HEK293 (cell line): ENCODE data around the gene BTG4.

Experiments used
- CTCF ChIA-PET: fragments of 350-600 bp; formaldehyde crosslinking; extraction: SDS; loops from one replicate; lab custom pipeline; 2021; ENCODE audit warnings: antibody characterized with exemption; lab: Yijun Ruan, JAX
- POLR2A ChIA-PET: fragments of 300-600 bp; formaldehyde crosslinking; extraction: SDS; loops from one replicate; lab custom pipeline; 2020; ENCODE audit warnings: antibody characterized with exemption, inconsistent platforms; lab: Yijun Ruan, JAX
- H3K27ac ChIP-seq: fragments of 200-500 bp; sonication (Bioruptor generic); 2 replicates; pipeline ENCODE4 v1.5.1; 2014; ENCODE audit warnings: low read depth, low read length, control low read depth, inconsistent platforms; ENCODE audit errors: extremely low read depth
- H3K36me3 ChIP-seq, 2 experiments: fragments of 200-500 bp in 1 of 2; sonication (Bioruptor generic) in 1 of 2; 1 replicate in 1 of 2; 2 replicates in 1 of 2; pipeline ENCODE4 v1.5.1; 2014 to 2017; ENCODE audit warnings: inconsistent platforms in 2 of 2, low read length in 2 of 2; ENCODE audit not compliant: control insufficient read depth in 2 of 2, insufficient read depth in 1 of 2
- H3K4me1 ChIP-seq: fragments of 200-500 bp; sonication (Bioruptor generic); 2 replicates; pipeline ENCODE4 v1.5.1; 2014; ENCODE audit warnings: mild to moderate bottlenecking, low read length, inconsistent platforms; ENCODE audit not compliant: control insufficient read depth, insufficient read depth
- H3K4me3 ChIP-seq: 2 replicates; pipeline ENCODE4 v1.5.1; 2011; ENCODE audit warnings: low read depth, mild to moderate bottlenecking, control low read depth, low read length, moderate library complexity
- H3K9me3 ChIP-seq: fragments of 200-500 bp; sonication (Bioruptor generic); 2 replicates; pipeline ENCODE4 v1.5.1; 2014; ENCODE audit warnings: low read depth, low read length, inconsistent platforms; ENCODE audit not compliant: control insufficient read depth, insufficient read depth
- GLIS2 ChIP-seq: fragments of 450-650 bp; formaldehyde crosslinking; IDR thresholded peaks from 2 replicates; pipeline ENCODE4 v1.5.1; 2016; ENCODE audit warnings: missing biosample characterization, missing genetic modification characterization
- HOXA7 ChIP-seq: sonication (generic); formaldehyde crosslinking; IDR thresholded peaks from 2 replicates; pipeline ENCODE4 v1.8.1; 2022; ENCODE audit warnings: missing genetic modification reagents, borderline replicate concordance
- HOXD13 ChIP-seq: sonication (generic); formaldehyde crosslinking; IDR thresholded peaks from 2 replicates; pipeline ENCODE4 v1.8.0; 2022; ENCODE audit warnings: missing genetic modification reagents, borderline replicate concordance
- IKZF3 ChIP-seq: fragments of 450-650 bp; IDR thresholded peaks from 2 replicates; pipeline ENCODE4 v1.5.0; 2018; ENCODE audit warnings: missing biosample characterization, mild to moderate bottlenecking, missing genetic modification characterization, moderate library complexity
- SCRT1 ChIP-seq: fragments of 450-650 bp; formaldehyde crosslinking; IDR thresholded peaks from 2 replicates; pipeline ENCODE4 v1.5.1; 2016; ENCODE audit warnings: missing biosample characterization, missing genetic modification characterization, borderline replicate concordance
- TRIM28 ChIP-seq: IDR thresholded peaks from 2 replicates; pipeline ENCODE4 v1.6.1; 2011; ENCODE audit warnings: low read length, control low read depth, borderline replicate concordance
- WT1 ChIP-seq: fragments of 450-650 bp; formaldehyde crosslinking; IDR thresholded peaks from 2 replicates; pipeline ENCODE4 v1.5.1; 2016; ENCODE audit warnings: missing biosample characterization, missing genetic modification characterization
- YY1 ChIP-seq: fragments of 450-650 bp; formaldehyde crosslinking; IDR thresholded peaks from 2 replicates; pipeline ENCODE4 v1.5.1; 2018; ENCODE audit warnings: missing biosample characterization, missing genetic modification characterization
- YY2 ChIP-seq: fragments of 450-650 bp; formaldehyde crosslinking; IDR thresholded peaks from 2 replicates; pipeline ENCODE4 v1.5.1; 2016; ENCODE audit warnings: missing biosample characterization, missing genetic modification characterization
- ZBTB48 ChIP-seq: fragments of 450-650 bp; formaldehyde crosslinking; IDR thresholded peaks from 2 replicates; pipeline ENCODE4 v1.5.1; 2016; ENCODE audit warnings: missing biosample characterization, missing genetic modification characterization
- ZBTB7A ChIP-seq: fragments of 450-650 bp; formaldehyde crosslinking; IDR thresholded peaks from 2 replicates; pipeline ENCODE4 v1.5.1; 2016; ENCODE audit warnings: low read depth, missing biosample characterization, missing genetic modification characterization
- ZEB2 ChIP-seq: fragments of 450-650 bp; formaldehyde crosslinking; IDR thresholded peaks from 2 replicates; pipeline ENCODE4 v1.5.1; 2016; ENCODE audit warnings: missing biosample characterization, missing genetic modification characterization
- ZNF140 ChIP-seq: fragments of 450-650 bp; formaldehyde crosslinking; IDR thresholded peaks from 2 replicates; pipeline ENCODE4 v1.5.1; 2016; ENCODE audit warnings: missing biosample characterization, missing genetic modification characterization
- ZNF146 ChIP-seq: fragments of 450-650 bp; formaldehyde crosslinking; IDR thresholded peaks from 2 replicates; pipeline ENCODE4 v1.5.1; 2016; ENCODE audit warnings: missing biosample characterization, missing genetic modification characterization
- ZNF211 ChIP-seq: fragments of 450-650 bp; formaldehyde crosslinking; IDR thresholded peaks from 2 replicates; pipeline ENCODE4 v1.5.1; 2016; ENCODE audit warnings: low read depth, missing biosample characterization, missing genetic modification characterization
- ZNF23 ChIP-seq: fragments of 450-650 bp; formaldehyde crosslinking; IDR thresholded peaks from 2 replicates; pipeline ENCODE4 v1.5.1; 2016; ENCODE audit warnings: missing biosample characterization, missing genetic modification characterization, borderline replicate concordance
- ZNF302 ChIP-seq: fragments of 450-650 bp; formaldehyde crosslinking; IDR thresholded peaks from 2 replicates; pipeline ENCODE4 v1.5.1; 2016; ENCODE audit warnings: missing biosample characterization, missing genetic modification characterization, low read depth
- ZNF311 ChIP-seq: fragments of 450-650 bp; formaldehyde crosslinking; IDR thresholded peaks from 2 replicates; pipeline ENCODE4 v1.5.1; 2017; ENCODE audit warnings: missing biosample characterization, missing genetic modification characterization, borderline replicate concordance
- ZNF391 ChIP-seq: fragments of 450-650 bp; formaldehyde crosslinking; IDR thresholded peaks from 2 replicates; pipeline ENCODE4 v1.5.1; 2016; ENCODE audit warnings: low read depth, missing biosample characterization, missing genetic modification characterization, borderline replicate concordance
- ZNF548 ChIP-seq: fragments of 450-650 bp; formaldehyde crosslinking; IDR thresholded peaks from 2 replicates; pipeline ENCODE4 v1.5.1; 2016; ENCODE audit warnings: missing biosample characterization, missing genetic modification characterization
- ZNF596 ChIP-seq: fragments of 450-650 bp; IDR thresholded peaks from 2 replicates; pipeline ENCODE4 v1.5.0; 2018; ENCODE audit warnings: missing biosample characterization, mild to moderate bottlenecking, missing genetic modification characterization, moderate library complexity
- ZNF76 ChIP-seq: fragments of 450-650 bp; formaldehyde crosslinking; IDR thresholded peaks from 2 replicates; pipeline ENCODE4; 2016; ENCODE audit warnings: low read depth, missing biosample characterization, missing genetic modification characterization, borderline replicate concordance
- TF ChIP-seq, protein P1 (sequence below): fragments of 450-650 bp; formaldehyde crosslinking; optimal IDR thresholded peaks from 2 replicates; pipeline ENCODE3; 2016; ENCODE audit warnings: missing biosample characterization, mild to moderate bottlenecking, missing genetic modification characterization
- TF ChIP-seq, protein P2 (sequence below): fragments of 450-650 bp; formaldehyde crosslinking; IDR thresholded peaks from 2 replicates; pipeline ENCODE4 v1.5.1; 2016; ENCODE audit warnings: missing biosample characterization, missing genetic modification characterization
- TF ChIP-seq, protein P3 (sequence below): fragments of 450-650 bp; formaldehyde crosslinking; IDR thresholded peaks from 2 replicates; pipeline ENCODE4 v1.5.1; 2016; ENCODE audit warnings: missing biosample characterization, missing genetic modification characterization, borderline replicate concordance
- TF ChIP-seq, protein P4 (sequence below): fragments of 450-650 bp; formaldehyde crosslinking; IDR thresholded peaks from 2 replicates; pipeline ENCODE4 v1.5.1; 2016; ENCODE audit warnings: missing biosample characterization, missing genetic modification characterization

Gene BTG4

DNA sequence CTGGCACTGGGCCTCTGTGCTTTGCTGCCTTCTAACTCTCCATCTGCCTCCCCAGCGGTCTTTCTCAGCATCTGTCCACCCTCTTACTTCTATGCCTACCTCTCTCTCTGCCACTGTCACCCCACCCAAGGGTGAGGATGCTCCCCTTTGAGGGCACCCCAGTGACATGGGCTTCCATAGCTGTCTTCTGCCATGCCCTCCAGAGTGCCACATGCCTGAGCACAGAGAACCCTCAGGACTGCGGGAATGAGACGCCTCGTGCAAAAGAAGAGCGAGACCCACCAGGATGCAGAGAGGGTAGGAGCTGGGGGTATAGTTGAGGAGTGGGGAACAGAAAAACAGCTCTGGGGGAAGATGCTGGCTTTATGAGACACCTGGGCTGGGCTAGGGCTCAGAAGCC, 64.3 kb downstream of the BTG4 start:
- Histone ChIP-seq H3K27ac (no peak overlapping the region), H3K36me3 (no peaks in the 10 kb centered on the region), H3K9me3 (no peaks in the 10 kb centered on the region), H3K4me1 (no peaks in the 10 kb centered on the region), H3K4me3 (no peak overlapping the region)
- no peak for TF ChIP-seq TRIM28
- TF ChIP-seq ZNF211 (tag by site-specific recombination): no peak
- TF ChIP-seq YY2 (tag by site-specific recombination): no peak
- TF ChIP-seq YY1: no peak
- TF ChIP-seq ZEB2 (tag by site-specific recombination): no peak
- no peak for TF ChIP-seq ZNF76 (tag by site-specific recombination)
- no peak for TF ChIP-seq SCRT1 (tag by site-specific recombination)
- TF ChIP-seq HOXA7 (CRISPR knock-in tag): no peak
- TF ChIP-seq WT1 (tag by site-specific recombination): no peak
- TF ChIP-seq IKZF3 (tag by site-specific recombination): no peak
- TF ChIP-seq, protein P1, sequence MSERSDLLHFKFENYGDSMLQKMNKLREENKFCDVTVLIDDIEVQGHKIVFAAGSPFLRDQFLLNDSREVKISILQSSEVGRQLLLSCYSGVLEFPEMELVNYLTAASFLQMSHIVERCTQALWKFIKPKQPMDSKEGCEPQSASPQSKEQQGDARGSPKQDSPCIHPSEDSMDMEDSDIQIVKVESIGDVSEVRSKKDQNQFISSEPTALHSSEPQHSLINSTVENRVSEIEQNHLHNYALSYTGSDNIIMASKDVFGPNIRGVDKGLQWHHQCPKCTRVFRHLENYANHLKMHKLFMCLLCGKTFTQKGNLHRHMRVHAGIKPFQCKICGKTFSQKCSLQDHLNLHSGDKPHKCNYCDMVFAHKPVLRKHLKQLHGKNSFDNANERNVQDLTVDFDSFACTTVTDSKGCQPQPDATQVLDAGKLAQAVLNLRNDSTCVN (tag by site-specific recombination): no peak
- TF ChIP-seq, protein P2, sequence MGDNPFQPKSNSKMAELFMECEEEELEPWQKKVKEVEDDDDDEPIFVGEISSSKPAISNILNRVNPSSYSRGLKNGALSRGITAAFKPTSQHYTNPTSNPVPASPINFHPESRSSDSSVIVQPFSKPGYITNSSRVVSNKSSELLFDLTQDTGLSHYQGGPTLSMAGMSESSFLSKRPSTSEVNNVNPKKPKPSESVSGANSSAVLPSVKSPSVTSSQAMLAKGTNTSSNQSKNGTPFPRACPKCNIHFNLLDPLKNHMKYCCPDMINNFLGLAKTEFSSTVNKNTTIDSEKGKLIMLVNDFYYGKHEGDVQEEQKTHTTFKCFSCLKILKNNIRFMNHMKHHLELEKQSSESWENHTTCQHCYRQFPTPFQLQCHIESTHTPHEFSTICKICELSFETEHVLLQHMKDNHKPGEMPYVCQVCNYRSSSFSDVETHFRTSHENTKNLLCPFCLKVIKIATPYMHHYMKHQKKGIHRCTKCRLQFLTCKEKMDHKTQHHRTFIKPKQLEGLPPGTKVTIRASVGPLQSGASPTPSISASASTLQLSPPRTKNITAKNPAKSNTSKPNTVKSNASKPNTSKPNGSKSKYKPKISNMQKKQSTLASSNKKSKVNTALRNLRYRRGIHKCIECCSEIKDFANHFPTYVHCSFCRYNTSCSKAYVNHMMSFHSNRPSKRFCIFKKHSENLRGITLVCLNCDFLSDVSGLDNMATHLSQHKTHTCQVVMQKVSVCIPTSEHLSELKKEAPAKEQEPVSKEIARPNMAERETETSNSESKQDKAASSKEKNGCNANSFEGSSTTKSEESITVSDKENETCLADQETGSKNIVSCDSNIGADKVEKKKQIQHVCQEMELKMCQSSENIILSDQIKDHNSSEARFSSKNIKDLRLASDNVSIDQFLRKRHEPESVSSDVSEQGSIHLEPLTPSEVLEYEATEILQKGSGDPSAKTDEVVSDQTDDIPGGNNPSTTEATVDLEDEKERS (tag by site-specific recombination): no peak
- TF ChIP-seq ZNF391 (tag by site-specific recombination): no peak
- no peak for TF ChIP-seq ZNF596
- TF ChIP-seq GLIS2 (tag by site-specific recombination): no peak
- no peak for TF ChIP-seq HOXD13 (CRISPR knock-in tag)
- CTCF ChIA-PET: interaction anchor here (3.0 to 3.8 kb wide), 3 partner anchors 20 to 165 kb away, joined by 14 to 57 read pairs (median 31); no protein-coding TSS in a partner anchor
- POLR2A ChIA-PET: no interaction called here

DNA sequence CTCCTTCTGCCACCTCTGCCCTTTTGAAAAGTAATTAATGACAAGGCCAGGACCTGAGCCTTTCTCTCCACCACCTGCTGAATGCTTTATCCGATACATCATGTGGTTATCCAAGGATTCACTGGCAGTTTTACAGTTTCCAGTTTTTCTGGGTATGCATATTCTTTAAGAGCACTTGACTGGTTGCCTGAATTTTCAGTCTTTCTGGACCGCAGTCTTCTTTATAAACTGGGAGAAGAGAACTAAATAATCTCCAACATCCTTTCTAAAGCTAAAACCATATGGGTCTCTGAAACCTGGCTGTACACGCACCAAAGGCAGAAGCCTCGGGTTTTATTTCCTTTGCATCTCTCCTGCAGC, 65.1 kb downstream of the BTG4 start:
- no peak overlapping the region for H3K27ac ChIP-seq
- no peaks in the 10 kb centered on the region for H3K4me1 ChIP-seq
- ChIA-PET POLR2A (no interaction called here), CTCF (interaction anchor here (0.6 to 3.8 kb wide), 16 partner anchors 8 to 1195 kb away, joined by 3 to 57 read pairs (median 5); no protein-coding TSS in a partner anchor)
- H3K36me3 ChIP-seq: no peaks in the 10 kb centered on the region
- TF ChIP-seq, protein P3, sequence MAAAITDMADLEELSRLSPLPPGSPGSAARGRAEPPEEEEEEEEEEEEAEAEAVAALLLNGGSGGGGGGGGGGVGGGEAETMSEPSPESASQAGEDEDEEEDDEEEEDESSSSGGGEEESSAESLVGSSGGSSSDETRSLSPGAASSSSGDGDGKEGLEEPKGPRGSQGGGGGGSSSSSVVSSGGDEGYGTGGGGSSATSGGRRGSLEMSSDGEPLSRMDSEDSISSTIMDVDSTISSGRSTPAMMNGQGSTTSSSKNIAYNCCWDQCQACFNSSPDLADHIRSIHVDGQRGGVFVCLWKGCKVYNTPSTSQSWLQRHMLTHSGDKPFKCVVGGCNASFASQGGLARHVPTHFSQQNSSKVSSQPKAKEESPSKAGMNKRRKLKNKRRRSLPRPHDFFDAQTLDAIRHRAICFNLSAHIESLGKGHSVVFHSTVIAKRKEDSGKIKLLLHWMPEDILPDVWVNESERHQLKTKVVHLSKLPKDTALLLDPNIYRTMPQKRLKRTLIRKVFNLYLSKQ (tag by site-specific recombination): no peak
- TF ChIP-seq ZNF23 (tag by site-specific recombination) (no peak), ZNF146 (tag by site-specific recombination) (no peak), ZNF548 (tag by site-specific recombination) (no peak), ZNF302 (tag by site-specific recombination) (no peak), ZNF140 (no peak), ZBTB48 (no peak), ZNF311 (tag by site-specific recombination) (no peak), ZBTB7A (tag by site-specific recombination) (no peak)
- TF ChIP-seq, protein P4, sequence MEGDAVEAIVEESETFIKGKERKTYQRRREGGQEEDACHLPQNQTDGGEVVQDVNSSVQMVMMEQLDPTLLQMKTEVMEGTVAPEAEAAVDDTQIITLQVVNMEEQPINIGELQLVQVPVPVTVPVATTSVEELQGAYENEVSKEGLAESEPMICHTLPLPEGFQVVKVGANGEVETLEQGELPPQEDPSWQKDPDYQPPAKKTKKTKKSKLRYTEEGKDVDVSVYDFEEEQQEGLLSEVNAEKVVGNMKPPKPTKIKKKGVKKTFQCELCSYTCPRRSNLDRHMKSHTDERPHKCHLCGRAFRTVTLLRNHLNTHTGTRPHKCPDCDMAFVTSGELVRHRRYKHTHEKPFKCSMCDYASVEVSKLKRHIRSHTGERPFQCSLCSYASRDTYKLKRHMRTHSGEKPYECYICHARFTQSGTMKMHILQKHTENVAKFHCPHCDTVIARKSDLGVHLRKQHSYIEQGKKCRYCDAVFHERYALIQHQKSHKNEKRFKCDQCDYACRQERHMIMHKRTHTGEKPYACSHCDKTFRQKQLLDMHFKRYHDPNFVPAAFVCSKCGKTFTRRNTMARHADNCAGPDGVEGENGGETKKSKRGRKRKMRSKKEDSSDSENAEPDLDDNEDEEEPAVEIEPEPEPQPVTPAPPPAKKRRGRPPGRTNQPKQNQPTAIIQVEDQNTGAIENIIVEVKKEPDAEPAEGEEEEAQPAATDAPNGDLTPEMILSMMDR (tag by site-specific recombination): no peak
- no peaks in the 10 kb centered on the region for H3K9me3 ChIP-seq
- no peak overlapping the region for H3K4me3 ChIP-seq
